SIG-M5 (cell line): Measurements from ENCODE around the gene ALDH4A1.
"Not testable (repeated sequence)": the region's sequence is repeated elsewhere in the genome, so short reads cannot be mapped to it uniquely, and the experiment has no call there.

Experiments used
- DNase-seq: peaks from one replicate; lab custom pipeline; 2025; lab: John Stamatoyannopoulos, UW

ALDH4A1 gene

DNA sequence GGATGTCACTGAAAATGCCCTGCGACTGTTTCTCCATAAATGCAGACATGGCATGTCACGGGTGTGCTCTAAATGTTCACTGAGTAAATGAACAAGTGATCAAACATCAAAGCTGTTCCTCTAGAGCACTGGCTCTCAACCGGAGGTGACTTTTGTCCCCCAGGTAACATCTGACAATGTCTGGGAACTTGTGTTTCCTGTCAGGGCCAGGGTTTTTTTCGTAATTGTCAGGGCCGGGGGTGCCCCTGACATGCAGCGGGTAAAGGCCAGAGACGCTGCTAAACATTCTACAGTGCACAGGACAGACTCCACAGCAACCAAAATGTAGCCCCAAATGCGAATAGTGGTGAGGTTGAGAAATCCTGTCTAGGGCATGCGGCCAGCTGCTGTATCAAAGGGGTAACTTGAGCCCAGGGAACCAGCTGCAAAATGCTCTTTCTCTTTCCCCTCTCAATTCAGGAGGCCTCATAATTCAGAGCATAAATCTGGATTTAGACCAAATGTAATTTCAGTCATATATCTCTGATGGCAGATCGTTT is 2.0 kb downstream of the ALDH4A1 start:
- no peak for DNase-seq

DNA sequence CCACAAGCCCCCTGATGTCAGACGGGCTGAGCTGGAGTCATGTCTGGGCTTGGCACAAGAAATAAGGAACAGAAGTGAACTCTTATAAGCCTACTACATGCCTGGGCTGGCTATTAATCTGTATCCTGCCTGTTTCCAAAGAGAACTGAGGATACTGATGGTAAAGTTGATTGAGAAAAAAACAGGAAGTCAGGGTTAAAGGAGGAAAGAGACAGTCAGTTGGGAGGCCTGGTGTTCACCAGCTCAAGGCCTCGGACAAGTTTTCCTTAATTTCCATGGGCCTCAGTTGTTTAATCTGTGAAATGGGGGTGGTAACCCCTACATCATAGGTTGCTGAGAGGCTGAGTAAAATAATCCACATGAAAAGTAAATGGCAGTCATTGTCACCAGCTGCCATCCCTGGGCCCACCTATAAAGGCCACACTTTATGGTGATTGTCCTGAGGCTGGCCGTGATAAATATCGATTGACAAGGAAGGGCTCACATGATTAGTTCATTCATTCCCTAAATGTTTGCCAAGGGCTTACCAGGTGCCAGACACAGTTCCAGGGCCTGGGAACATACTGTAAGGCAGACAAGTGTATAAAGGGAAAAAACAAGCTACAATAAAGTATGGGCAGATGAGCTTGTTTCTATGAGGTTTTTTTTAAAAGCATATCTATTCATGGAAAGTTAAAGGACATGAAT is 2.8 kb downstream of the ALDH4A1 start:
- no peak for DNase-seq

GRCh38 chr1:18898567-18898966 is 3.8 kb downstream of the ALDH4A1 start:
- no peak for DNase-seq

GRCh38 chr1:18895317-18895716 is 7.0 kb downstream of the ALDH4A1 start:
- no peak for DNase-seq

DNA sequence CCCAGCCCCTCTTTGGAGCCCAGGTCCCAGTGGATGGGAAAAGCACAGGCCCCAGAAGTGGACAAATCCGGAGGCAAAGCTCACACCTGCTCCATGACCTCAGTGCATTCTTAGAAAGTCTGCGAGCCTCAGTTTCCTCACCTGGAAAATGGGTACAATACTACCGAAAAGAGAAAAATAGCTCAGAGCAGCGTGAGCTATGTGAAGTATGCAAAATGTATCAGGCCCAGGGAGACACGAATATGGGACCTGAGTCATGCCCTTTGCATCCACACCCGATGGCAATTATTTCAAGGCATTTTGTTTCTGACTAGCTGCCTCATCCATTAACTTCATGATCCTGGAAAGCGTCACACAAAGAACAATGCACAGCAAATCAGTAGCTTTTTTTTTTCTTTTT is 9.2 kb downstream of the ALDH4A1 start:
- DNase-seq, result no peak

DNA sequence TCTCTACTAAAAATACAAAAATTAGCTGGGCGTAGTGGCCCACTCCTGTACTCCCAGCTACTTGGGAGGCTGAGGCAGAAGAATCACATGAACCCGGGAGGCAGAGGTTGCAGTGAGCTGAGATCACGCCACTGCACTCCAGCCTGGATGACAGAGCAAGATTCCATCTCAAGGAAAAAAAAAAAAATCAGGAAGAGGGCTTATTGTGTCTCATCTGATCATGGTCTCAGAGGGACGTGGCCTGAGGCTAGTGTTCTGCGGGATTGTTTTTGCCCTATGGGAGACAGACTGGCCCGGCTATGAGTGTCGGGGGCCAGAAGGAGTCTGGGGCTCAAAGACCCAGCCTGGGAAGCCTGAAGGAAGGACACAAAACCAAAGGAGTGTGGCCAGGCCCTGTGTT is 10.5 kb downstream of the ALDH4A1 start:
- not testable (repeated sequence) for DNase-seq

- no peak for DNase-seq
These were observed 11.0 kb downstream of the ALDH4A1 start for GRCh38 chr1:18891426-18891780.

GRCh38 chr1:18890706-18891425 is 11.5 kb downstream of the ALDH4A1 start:
- DNase-seq, result no peak

- no peak for DNase-seq
These were observed 16.4 kb downstream of the ALDH4A1 start for GRCh38 chr1:18886003-18886335.

DNA sequence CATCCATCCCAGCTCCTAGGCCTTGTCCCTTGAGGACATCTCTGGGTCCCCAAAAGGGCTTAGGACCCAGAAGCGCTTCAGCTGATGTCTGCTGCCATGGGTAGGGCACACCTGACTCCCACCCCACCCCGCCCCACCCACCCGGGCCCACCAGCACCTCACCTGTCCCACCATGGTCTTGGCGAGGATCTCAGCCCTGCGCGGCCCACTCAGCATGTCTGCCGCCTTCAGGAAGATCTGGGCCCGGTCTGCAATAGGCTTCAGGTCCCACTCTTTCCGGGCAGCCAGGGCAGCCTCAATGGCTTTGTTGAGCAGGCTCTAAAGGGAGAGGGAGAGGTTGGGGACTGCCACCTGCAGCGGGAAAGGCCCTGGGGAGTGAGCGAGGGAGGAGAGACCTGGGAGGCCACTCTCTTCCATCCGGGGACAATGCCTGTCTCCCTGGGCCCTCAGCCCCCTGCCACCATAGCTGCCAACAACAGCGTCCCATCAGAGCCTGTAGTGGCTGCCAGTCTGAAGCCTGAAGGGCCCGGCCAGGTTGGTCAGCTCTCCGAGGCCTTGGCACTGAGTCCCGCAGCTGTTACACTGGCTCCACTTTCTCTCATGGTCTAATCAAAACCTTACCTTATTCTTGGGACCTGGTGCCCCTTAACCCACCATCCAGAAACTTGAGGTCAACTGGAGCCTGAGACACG is 16.9 kb downstream of the ALDH4A1 start:
- no peak for DNase-seq

GRCh38 chr1:18884727-18885126 is 17.6 kb downstream of the ALDH4A1 start:
- no peak for DNase-seq

GRCh38 chr1:18884419-18884717 is 18.0 kb downstream of the ALDH4A1 start:
- DNase-seq, result no peak

GRCh38 chr1:18883636-18884418 is 18.5 kb downstream of the ALDH4A1 start:
- DNase-seq, result no peak

- DNase-seq, result no peak
These were observed 19.3 kb downstream of the ALDH4A1 start for GRCh38 chr1:18883079-18883478.

GRCh38 chr1:18882486-18882885 is 19.9 kb downstream of the ALDH4A1 start:
- no peak for DNase-seq

DNA sequence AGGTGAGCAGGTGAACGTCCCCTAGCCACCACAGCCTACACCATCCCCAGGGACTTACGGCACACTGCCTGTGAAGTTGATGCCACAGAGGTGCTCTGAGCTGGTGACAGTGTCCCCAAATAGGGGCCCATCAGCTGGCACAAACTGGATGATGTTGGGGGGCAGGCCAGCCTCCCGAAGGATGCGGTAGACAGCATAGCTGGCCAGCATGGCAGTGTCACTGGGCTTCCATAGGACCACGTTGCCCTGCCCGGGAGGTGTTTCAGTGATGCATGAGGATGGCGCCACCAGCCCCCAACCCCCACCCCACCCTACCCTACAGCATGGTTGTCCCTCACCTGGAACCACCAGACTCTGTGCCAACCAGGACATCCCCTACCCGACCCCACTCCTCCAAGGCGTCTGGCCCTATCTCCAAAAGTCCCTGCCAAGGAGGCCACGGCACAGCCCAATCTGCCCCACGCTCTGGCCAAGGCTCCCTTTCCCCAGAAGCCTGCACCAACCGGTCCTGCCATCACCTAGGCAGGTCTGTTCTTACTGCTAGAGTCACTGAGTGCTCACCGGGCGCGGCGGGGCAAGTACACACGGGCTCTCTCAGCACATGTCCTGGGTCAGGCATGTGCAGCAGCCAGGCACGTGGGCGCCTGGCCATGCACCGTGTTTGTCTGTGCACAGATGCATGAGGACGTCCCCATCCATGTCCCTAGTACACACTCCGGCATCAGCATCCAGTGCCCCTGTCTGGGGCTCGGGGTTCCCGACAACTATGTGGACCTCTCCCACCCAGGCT is 20.5 kb downstream of the ALDH4A1 start:
- DNase-seq, result no peak

- no peak for DNase-seq
These were observed 21.2 kb downstream of the ALDH4A1 start for GRCh38 chr1:18881164-18881563.

DNA sequence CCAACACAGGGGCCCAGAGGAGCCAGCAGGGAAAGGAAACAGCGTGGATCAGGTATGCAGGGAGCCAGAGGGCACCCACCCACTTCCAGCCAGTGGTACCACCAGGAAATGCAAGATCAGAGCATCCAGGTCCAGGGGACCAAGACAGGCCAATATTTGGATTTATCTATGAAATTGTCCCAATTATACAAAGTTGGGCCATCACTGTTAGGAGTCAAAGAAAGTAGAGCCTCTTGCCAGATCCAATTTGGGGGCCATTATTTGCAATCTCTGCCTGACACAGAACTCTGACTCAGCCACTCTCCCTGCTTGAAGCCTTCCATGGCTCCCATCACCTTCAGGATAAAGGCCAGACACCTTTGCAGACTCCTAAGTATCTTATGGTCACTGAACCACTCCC is 21.8 kb downstream of the ALDH4A1 start:
- no peak for DNase-seq

GRCh38 chr1:18879791-18880309 is 22.5 kb downstream of the ALDH4A1 start:
- DNase-seq, result no peak

- no peak for DNase-seq
These were observed 23.1 kb downstream of the ALDH4A1 start for GRCh38 chr1:18879215-18879790.
